Measurements from ENCODE around the gene TFF1.

The TFF1 gene

GRCh38 chr21:42312626-42313104 is 53.7 kb downstream of the TFF1 start:
- Histone ChIP-seq H3K27ac (peak overlapping the region; percentile 52), H3K36me3 (no peaks in the 10 kb centered on the region), H3K4me3 (ENCODE audit: low read depth in 1 of 2, low read length in 1 of 2) (no peak overlapping the region), H3K4me1 (ENCODE audit: control insufficient read depth in 1 of 2, insufficient read depth in 1 of 2, low read depth in 1 of 2, low read length in 1 of 2) (peaks cover 87 to 88% of the 10 kb centered on the region in 2 experiments), H3K9me3 (no peaks in the 10 kb centered on the region), H3K27me3 (no peaks in the 10 kb centered on the region)
- TF ChIP-seq, protein P1, sequence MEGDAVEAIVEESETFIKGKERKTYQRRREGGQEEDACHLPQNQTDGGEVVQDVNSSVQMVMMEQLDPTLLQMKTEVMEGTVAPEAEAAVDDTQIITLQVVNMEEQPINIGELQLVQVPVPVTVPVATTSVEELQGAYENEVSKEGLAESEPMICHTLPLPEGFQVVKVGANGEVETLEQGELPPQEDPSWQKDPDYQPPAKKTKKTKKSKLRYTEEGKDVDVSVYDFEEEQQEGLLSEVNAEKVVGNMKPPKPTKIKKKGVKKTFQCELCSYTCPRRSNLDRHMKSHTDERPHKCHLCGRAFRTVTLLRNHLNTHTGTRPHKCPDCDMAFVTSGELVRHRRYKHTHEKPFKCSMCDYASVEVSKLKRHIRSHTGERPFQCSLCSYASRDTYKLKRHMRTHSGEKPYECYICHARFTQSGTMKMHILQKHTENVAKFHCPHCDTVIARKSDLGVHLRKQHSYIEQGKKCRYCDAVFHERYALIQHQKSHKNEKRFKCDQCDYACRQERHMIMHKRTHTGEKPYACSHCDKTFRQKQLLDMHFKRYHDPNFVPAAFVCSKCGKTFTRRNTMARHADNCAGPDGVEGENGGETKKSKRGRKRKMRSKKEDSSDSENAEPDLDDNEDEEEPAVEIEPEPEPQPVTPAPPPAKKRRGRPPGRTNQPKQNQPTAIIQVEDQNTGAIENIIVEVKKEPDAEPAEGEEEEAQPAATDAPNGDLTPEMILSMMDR (IDR thresholded peaks at IDR 0.05), result no peak
